K562 treated with DMSO at 1 percent for 12 hours (cell line): ENCODE results near the gene IGSF9. TPM values are rescaled to one million over a fixed set of nuclear protein-coding genes. Genes with fewer than 3 reads are reported as not detected.

Experiments
- total RNA-seq: library from RNA; unstranded; fragments of 300-600 nt; gene quantifications from 2 replicates; pipeline ENCODE4 v1.2.3, GENCODE V29; 2022; ENCODE audit not compliant: insufficient read depth

The IGSF9 gene, protein sequence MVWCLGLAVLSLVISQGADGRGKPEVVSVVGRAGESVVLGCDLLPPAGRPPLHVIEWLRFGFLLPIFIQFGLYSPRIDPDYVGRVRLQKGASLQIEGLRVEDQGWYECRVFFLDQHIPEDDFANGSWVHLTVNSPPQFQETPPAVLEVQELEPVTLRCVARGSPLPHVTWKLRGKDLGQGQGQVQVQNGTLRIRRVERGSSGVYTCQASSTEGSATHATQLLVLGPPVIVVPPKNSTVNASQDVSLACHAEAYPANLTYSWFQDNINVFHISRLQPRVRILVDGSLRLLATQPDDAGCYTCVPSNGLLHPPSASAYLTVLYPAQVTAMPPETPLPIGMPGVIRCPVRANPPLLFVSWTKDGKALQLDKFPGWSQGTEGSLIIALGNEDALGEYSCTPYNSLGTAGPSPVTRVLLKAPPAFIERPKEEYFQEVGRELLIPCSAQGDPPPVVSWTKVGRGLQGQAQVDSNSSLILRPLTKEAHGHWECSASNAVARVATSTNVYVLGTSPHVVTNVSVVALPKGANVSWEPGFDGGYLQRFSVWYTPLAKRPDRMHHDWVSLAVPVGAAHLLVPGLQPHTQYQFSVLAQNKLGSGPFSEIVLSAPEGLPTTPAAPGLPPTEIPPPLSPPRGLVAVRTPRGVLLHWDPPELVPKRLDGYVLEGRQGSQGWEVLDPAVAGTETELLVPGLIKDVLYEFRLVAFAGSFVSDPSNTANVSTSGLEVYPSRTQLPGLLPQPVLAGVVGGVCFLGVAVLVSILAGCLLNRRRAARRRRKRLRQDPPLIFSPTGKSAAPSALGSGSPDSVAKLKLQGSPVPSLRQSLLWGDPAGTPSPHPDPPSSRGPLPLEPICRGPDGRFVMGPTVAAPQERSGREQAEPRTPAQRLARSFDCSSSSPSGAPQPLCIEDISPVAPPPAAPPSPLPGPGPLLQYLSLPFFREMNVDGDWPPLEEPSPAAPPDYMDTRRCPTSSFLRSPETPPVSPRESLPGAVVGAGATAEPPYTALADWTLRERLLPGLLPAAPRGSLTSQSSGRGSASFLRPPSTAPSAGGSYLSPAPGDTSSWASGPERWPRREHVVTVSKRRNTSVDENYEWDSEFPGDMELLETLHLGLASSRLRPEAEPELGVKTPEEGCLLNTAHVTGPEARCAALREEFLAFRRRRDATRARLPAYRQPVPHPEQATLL
- not detected in 2 replicates for total RNA-seq

DNA sequence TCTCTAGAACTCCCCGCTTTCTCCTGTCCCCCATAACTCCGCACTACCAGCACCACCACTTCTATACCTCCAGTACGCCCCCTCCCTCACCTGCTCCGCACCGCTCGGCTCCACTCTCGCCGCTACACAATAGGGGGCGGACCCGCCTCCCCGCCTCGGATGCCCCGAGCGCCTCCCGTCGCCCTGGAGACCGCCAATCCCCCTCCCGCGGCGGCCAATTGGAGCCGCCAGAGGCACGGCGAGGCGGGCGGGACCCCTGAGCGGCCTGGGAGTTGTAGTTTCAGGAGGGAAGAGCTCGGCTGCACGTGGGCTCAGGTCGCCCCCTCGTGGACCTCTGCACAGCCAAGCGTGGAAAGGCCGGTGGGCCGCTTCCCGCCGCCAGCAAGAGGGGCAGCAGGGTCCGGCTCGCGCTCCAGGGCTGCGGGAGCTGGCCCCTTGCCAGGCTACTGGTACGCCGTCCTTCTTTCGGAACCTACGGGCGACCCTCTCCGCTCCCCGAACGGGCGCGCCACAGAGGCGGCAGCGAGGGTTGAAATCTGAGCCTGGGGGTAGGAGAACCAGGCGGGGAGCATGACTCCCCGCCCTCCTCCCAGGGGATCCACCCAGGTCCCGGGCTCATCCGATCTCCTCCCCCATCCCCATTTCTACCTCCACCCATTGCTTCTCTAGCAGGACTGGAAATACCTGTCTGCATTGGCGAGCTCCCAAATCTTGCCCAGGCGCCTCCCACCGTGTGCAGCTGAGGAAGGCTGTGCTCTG is at the start of gene IGSF9:
IGSF9 (minus strand) TSS at position 131 of the 759 bp plus-strand sequence. CDS start 2,159 bp downstream, outside the sequence.

GRCh38 chr1:159953536-159954515 is 8.4 kb upstream of the IGSF9 start, which contains the start of gene SLAMF9:
TSS of gene SLAMF9 (minus strand) at chr1:159954237. CDS start at chr1:159954137, 100 bp downstream.

GRCh38 chr1:159924791-159925718 is 20.4 kb downstream of the IGSF9 start, which contains the start of gene TAGLN2:
TSS of gene TAGLN2 (minus strand) at chr1:159925507. CDS start at chr1:159920509, 4,998 bp downstream.

GRCh38 chr1:159900086-159900680 is 45.2 kb downstream of the IGSF9 start, which contains the start of gene CFAP45:
TSS of gene CFAP45 (minus strand) at chr1:159900165. CDS start at chr1:159900098, 67 bp downstream.

Other genes with a start within 250 kb of the IGSF9 start
- gene CRP, start 231.0 kb downstream of the IGSF9 start, total RNA-seq, result not detected in 2 replicates
- 43.1 and 84.7 TPM in 2 replicates for gene DUSP23, start 164.7 kb downstream of the IGSF9 start, total RNA-seq
- gene FCRL6, start 143.3 kb downstream of the IGSF9 start, total RNA-seq, result not detected in 2 replicates
- not detected in 2 replicates for gene SLAMF8, start 118.7 kb downstream of the IGSF9 start, total RNA-seq
- not detected in 2 replicates for gene VSIG8, start 83.0 kb downstream of the IGSF9 start, total RNA-seq
- 0.77 TPM in 1 of 2 replicates, not detected in the other for gene CFAP45, start 45.4 kb downstream of the IGSF9 start, total RNA-seq
- 369 and 386 TPM in 2 replicates for gene TAGLN2, start 20.1 kb downstream of the IGSF9 start, total RNA-seq
- gene SLAMF9, start 8.6 kb upstream of the IGSF9 start, total RNA-seq, result not detected in 2 replicates
- gene PIGM, start 86.4 kb upstream of the IGSF9 start, total RNA-seq, result 1.6 and 3.5 TPM in 2 replicates
- gene KCNJ10, start 124.5 kb upstream of the IGSF9 start, total RNA-seq, result not detected in 2 replicates
- not detected in 2 replicates for gene KCNJ9, start 135.9 kb upstream of the IGSF9 start, total RNA-seq
- 20.7 and 21.0 TPM in 2 replicates for gene IGSF8, start 153.0 kb upstream of the IGSF9 start, total RNA-seq
- gene ATP1A2, start 170.1 kb upstream of the IGSF9 start, total RNA-seq, result not detected in 2 replicates
- gene ATP1A4, start 206.0 kb upstream of the IGSF9 start, total RNA-seq, result not detected in 2 replicates
- gene CASQ1, start 245.0 kb upstream of the IGSF9 start, total RNA-seq, result 0.46 and 0.50 TPM in 2 replicates